Measurements from ENCODE around the gene TUBGCP2. TPM values are rescaled to one million over a fixed set of nuclear protein-coding genes. Genes with fewer than 3 reads are reported as not detected.

TUBGCP2 gene
- total RNA-seq, 1 donor from 2014 or later: 53.2 TPM

- DNase-seq (ENCODE audit: low spot score): no peak
- peaks cover 2% of the 10 kb centered on the region for H3K27me3 Mint-ChIP-seq (ENCODE audit: low read depth)
- no peak overlapping the region for H3K4me3 Mint-ChIP-seq (ENCODE audit: unreplicated experiment)
- H3K9me3 Mint-ChIP-seq (ENCODE audit: low read depth): no peaks in the 10 kb centered on the region
- peaks cover 2% of the 10 kb centered on the region for H3K4me1 Mint-ChIP-seq (ENCODE audit: low read depth)
- peaks cover 17% of the 10 kb centered on the region for H3K36me3 Mint-ChIP-seq (ENCODE audit: low read depth)
- no peak overlapping the region for H3K27ac Mint-ChIP-seq (ENCODE audit: unreplicated experiment)
- TF ChIP-seq, protein P1, sequence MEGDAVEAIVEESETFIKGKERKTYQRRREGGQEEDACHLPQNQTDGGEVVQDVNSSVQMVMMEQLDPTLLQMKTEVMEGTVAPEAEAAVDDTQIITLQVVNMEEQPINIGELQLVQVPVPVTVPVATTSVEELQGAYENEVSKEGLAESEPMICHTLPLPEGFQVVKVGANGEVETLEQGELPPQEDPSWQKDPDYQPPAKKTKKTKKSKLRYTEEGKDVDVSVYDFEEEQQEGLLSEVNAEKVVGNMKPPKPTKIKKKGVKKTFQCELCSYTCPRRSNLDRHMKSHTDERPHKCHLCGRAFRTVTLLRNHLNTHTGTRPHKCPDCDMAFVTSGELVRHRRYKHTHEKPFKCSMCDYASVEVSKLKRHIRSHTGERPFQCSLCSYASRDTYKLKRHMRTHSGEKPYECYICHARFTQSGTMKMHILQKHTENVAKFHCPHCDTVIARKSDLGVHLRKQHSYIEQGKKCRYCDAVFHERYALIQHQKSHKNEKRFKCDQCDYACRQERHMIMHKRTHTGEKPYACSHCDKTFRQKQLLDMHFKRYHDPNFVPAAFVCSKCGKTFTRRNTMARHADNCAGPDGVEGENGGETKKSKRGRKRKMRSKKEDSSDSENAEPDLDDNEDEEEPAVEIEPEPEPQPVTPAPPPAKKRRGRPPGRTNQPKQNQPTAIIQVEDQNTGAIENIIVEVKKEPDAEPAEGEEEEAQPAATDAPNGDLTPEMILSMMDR (IDR thresholded peaks at IDR 0.05): no peak
Observed at GRCh38 chr10:133279326-133280226, 29.1 kb downstream of the TUBGCP2 start.

GRCh38 chr10:133278577-133279265 lies 30.0 kb downstream of the TUBGCP2 start:
- Mint-ChIP-seq H3K4me1 (ENCODE audit: low read depth) (peaks cover 2% of the 10 kb centered on the region), H3K27ac (ENCODE audit: unreplicated experiment) (peak overlapping the region; percentile 27), H3K27me3 (ENCODE audit: low read depth) (peaks cover 2% of the 10 kb centered on the region), H3K9me3 (ENCODE audit: low read depth) (no peaks in the 10 kb centered on the region), H3K4me3 (ENCODE audit: unreplicated experiment) (no peak overlapping the region), H3K36me3 (ENCODE audit: low read depth) (peaks cover 11% of the 10 kb centered on the region)
- TF ChIP-seq, protein P1 (IDR thresholded peaks at IDR 0.05): no peak
- no peak for DNase-seq (ENCODE audit: low spot score)

DNA sequence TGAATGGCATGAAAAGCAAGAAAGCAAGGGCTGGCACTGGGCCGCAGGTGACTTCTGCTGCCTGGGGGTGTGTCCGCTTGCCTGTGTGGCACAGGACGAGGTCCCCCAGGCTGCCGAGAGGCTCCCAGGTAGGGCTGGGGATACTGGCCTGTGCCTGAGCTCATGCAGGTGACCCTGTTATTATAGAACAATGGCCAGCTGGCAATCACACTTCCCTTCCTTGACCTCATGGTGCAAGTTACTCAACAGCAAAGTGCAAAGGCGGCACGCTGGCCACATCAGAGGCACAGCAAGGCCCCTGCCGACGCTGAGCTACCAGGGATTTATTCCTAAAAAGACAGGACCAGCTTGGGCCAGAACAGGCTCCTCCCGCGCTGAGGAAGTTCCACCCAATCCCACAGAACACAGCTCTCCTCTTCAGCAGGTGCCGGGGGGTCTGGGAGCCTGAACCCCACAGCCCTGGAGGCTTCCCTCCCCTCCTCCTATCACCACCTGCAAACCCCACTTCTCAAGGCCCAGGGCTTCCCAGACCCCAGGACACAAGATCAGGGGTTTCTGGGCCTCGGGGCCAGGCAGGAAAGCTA lies 30.6 kb downstream of the TUBGCP2 start:
- peaks cover 2% of the 10 kb centered on the region for H3K27me3 Mint-ChIP-seq (ENCODE audit: low read depth)
- TF ChIP-seq, protein P1 (IDR thresholded peaks at IDR 0.05): no peak
- peak overlapping the region; percentile 27 for H3K27ac Mint-ChIP-seq (ENCODE audit: unreplicated experiment)
- no peaks in the 10 kb centered on the region for H3K9me3 Mint-ChIP-seq (ENCODE audit: low read depth)
- no peak overlapping the region for H3K4me3 Mint-ChIP-seq (ENCODE audit: unreplicated experiment)
- H3K4me1 Mint-ChIP-seq (ENCODE audit: low read depth): peaks cover 2% of the 10 kb centered on the region
- H3K36me3 Mint-ChIP-seq (ENCODE audit: low read depth): peaks cover 9% of the 10 kb centered on the region
- no peak for DNase-seq (ENCODE audit: low spot score)

DNA sequence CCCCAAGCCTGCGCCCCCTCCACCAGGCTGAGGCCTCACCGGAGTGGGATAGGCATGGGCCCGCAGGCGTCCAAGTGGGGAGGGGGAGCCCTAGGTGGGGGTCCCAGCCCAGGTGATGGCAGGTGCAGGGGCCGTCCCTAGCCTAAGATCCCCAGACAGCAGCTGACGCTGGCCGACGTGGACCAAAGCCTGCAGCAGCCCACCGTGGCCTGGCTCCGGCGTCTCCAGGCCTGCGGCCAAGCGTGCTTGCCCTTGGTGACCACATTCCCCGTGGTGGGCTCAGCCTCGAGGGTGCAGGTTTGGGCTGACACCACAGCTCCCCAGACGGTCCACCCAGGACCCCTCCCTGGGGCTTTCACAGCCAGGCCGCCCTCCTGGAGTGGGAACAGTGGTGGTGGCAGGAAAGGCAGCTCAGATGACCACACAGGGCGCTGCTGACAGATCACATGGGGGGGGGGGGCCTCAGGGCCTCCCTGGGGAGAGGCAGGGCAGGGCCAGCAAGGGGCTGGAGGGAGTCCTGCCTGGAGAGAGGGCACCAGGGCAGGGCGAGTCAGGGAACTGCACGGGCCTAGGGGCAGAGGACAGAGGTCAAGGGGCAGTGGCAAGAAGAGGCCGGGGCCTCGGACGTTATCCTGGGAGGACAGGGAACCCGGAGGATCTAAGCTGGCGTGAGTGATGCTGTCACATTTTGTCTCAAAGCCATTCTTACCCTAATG lies 31.2 kb downstream of the TUBGCP2 start:
- Mint-ChIP-seq H3K27ac (ENCODE audit: unreplicated experiment) (no peak overlapping the region), H3K9me3 (ENCODE audit: low read depth) (no peaks in the 10 kb centered on the region), H3K27me3 (ENCODE audit: low read depth) (peaks cover 2% of the 10 kb centered on the region), H3K4me3 (ENCODE audit: unreplicated experiment) (no peak overlapping the region), H3K4me1 (ENCODE audit: low read depth) (peaks cover 2% of the 10 kb centered on the region), H3K36me3 (ENCODE audit: low read depth) (peaks cover 7% of the 10 kb centered on the region)
- no peak for DNase-seq (ENCODE audit: low spot score)
- TF ChIP-seq, protein P1 (IDR thresholded peaks at IDR 0.05): no peak

Measured in chondrocyte (in vitro differentiated cells).